GM18511 (cell line): ENCODE results near the gene RAB40B.

Source experiments
- ATAC-seq: cut with Tn5 transposase; IDR thresholded peaks from one replicate; pipeline ENCODE4 v1.9.1; 2021; ENCODE audit warnings: mild to moderate bottlenecking, moderate library complexity; ENCODE audit not compliant: unreplicated experiment

Gene RAB40B

GRCh38 chr17:82716203-82717010 lies 17.9 kb upstream of the RAB40B start, which contains the start of gene FN3KRP:
Gene FN3KRP, plus strand, starts transcription at chr17:82716706. Its CDS starts 50 bp downstream, at chr17:82716756.
- ATAC-seq, result peak; percentile 79

DNA sequence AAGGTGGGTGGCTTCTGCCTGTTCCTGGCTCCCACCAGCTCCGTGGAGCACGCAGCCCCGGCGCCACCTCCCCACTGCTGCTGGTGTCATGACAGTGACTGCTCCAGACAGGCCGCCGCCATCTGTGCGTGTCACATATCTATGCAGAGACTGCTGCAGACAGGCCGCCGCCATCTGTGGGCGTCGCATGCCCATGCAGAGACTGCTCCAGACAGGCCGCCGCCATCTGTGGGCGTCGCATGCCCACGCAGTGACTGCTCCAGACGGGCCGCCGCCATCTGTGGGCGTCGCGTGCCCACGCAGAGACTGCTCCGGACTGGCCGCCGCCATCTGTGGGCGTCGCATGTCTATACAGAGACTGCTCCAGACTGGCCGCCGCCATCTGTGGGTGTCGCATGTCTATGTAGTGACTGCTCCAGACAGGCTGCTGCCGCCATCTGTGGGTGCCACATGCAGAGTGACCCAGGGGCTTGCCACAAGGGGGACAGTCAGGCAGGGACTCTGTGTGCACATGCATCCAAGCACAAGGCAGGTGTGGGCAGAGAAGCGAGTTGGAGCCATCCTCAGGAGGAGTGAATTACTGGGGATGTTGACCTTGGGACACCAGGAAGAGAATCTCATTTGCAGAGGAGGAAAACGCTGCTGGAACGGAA lies 14.7 kb upstream of the RAB40B start:
- no peak for ATAC-seq

GRCh38 chr17:82710499-82711232 lies 12.2 kb upstream of the RAB40B start:
- no peak for ATAC-seq

- no peak for ATAC-seq
Measured at GRCh38 chr17:82709676-82710498, 11.4 kb upstream of the RAB40B start.

DNA sequence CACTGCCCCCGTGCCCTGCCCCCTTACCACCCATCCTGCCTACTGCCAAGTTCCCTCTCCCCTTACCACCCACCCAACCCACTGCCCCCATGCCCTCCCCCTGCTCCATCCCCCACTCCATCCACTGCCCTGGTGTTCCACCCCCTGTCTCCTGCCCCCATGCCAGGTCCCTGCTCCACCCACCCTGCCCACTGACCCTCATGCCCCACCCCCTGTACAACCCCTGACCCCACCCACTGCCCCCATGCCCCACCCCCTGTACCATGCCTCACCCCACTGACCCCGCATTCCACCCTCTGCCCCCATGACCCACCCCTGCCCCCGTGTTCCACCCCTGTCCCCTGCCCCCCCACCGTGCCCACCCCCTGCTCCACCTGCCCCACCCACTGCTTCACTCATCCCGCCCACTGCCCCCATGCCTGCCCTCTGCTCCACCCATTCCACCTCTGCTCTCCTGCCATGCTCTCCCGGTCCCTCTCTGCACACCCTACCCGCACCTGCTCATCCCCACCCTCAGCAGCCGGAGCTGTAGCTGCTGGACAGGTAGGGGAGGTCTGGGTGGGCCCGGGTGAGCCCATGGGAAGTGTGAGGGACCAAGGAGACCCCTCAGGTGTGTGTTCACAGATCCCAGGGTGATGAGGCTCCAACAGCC lies 10.7 kb upstream of the RAB40B start:
- no peak for ATAC-seq

GRCh38 chr17:82705756-82706155 lies 7.3 kb upstream of the RAB40B start:
- no peak for ATAC-seq

- ATAC-seq, result no peak
Measured at GRCh38 chr17:82704886-82705285, 6.4 kb upstream of the RAB40B start.

DNA sequence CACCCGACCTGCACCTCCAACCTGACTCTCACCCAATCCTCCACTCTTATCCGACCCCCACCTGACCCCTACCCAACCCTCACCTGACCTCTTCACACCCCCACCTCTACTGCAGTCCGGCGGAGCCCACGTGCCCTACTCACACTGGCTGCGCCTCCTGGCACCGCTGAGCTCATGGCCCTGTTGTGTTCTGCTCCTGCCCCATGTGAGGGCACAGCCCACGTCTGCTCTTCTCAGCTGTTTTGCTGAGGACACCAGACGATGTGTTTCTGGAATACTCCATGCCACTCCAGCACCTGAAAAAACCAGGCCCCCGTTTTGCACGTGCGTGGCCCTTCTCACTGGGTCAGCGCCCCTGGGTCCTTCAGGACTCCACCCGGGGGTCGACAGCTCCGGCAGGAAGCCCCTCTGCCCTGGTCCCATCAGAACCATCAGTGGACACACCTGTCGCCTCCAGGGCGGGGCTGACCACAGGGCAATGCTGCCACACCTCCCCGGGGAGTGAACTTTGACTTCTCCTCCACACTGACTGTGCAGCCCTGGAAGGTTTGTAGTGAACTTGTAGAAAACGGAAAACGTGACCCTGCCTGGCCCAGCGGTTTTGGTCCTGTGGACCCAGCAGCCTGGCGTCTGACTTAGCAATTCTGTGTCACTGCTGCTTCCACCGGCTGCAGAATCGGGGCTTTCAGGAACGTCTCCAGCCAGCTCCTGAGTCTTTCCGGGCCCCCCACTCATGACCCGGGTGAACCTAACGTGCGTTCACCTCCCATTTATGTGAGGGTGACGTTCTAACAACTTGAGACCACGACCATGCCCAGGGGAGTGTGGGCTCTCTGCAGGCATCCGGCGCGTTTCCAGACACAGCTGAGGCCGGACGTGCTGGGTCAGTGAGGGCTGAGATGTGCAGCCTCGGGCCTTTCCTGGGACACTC lies 5.7 kb upstream of the RAB40B start:
- no peak for ATAC-seq

DNA sequence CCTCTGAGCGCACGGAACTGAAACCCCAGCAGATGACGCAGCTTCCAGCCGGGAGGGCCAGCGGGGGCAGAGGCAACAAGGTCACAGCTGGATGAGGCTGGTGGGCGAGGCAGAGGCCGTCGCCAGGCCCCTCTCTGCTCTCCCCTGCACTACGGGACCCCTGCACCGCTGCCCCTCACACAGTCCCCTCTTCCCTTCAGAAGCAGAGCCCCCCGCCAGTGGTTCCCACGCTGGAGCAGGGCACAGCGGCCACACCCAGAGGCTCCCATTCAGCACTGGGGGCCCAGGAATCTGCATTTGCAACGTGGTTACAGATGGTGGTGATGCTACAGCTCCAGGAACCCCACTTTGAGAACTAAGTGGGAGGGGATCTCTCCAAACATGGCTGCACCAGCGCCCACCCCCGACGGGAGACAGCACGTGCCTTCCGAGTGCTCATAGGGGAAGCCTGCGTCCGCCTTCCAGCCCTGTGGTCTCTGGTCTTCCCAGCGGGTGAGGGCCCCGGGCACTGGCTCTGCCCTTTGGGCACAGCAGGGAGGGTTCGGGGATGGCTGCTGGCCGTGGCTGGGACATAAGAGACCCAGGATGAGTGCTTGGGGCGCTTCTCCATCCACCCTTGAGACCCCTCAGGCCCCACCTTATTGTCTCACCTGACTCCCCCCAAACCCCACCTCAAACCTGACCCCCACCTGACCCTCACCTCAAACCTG lies 4.7 kb upstream of the RAB40B start:
- ATAC-seq, result no peak

DNA sequence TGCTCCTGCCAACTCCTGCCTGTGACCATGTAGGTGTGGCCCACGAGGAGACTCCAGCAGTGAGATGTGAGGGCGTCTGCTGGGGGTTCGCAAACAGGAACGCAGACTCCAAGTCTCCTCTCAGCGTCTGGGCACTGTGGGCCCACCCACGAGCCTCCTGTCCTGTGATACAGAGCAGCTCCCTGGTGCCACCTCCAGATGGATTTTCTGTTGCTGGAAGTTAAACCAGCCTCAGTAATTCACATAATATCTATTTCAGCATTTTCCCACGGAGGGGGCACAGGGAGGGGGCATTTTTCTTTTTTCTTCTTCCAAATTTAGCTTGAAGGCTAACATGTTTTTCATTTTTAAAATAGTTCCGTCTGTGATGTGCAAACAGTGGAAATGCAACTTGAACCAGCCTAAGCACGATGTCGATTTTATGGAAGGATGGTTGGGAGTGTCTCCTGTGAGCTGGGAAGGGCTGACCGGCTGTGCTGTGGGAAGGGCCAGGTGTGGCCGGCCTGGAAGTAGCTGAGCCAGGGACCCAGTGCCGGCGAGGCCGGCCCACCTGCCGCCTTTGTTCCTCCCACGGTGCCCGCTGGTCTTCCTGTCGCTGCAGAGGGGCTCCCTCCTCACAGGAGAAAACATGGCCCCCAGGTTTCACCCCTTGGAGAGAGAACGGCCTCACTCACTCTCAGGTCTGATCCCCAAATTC lies 3.9 kb upstream of the RAB40B start:
- ATAC-seq, result no peak

- ATAC-seq, result no peak
Measured at GRCh38 chr17:82699551-82699950, 1.1 kb upstream of the RAB40B start.

- no peak for ATAC-seq
Measured at GRCh38 chr17:82698974-82699442, 510 bp upstream of the RAB40B start.

GRCh38 chr17:82697808-82698064 lies 762 bp downstream of the RAB40B start:
- no peak for ATAC-seq

- ATAC-seq, result no peak
Measured at GRCh38 chr17:82696916-82697807, 1.3 kb downstream of the RAB40B start.

DNA sequence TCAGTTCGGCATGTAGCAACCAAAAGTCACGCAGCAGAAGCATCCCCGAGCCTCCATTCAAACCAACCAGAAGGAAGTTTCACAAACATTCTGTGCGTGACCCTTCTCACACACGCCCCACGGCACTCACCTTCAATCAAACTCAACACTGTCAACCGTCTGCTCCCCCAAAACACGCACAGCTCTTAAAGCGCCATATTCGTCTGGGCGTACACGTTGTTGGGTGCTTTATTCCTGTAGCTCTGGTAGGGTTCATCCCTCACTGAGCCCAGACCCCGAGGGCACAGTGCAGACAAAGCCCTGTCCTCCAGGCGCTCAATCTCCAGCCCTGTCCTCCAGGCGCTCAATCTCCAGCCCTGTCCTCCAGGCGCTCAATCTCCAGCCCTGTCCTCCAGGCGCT lies 2.2 kb downstream of the RAB40B start:
- no peak for ATAC-seq

- no peak for ATAC-seq
Measured at GRCh38 chr17:82694647-82695046, 3.9 kb downstream of the RAB40B start.

DNA sequence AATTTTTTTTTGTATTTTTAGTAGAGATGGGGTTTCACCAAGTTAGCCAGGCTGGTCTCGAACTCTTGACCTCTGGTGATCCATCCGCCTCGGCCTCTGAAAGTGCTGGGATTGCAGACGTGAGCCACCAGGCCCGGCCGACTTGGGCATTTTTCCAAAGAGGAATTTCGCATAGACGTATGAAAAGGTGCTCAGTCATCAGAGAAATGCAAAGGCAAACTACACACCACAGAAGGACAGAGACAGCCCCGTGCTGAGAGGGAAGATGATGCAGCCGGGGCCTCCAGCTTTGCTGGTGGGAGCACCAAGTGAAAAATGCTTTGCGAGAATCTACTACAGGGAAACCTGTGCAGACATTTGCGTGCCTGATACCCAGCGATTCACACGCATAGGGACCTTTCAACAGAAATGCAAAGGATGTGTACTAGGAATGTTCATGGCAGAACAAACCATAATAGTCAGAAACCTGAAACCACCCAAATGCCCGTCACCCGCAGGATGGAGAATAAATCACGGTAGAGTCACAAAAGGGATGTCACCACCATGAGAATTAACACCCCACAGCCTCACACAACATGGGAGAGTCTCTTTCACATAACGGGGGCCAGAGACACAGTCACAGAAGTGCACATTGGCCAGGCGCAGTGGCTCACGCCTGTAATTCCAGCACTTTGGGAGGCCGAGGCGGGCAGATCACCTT lies 5.2 kb downstream of the RAB40B start:
- no peak for ATAC-seq
